ENCODE data around the gene PARG.
"Not testable (repeated sequence)": the region's sequence is repeated elsewhere in the genome, so short reads cannot be mapped to it uniquely, and the experiment has no call there.

The PARG gene

GRCh38 chr10:49903829-49904228, 38.0 kb downstream of the PARG start:
- DNase-seq (ENCODE audit: low read depth in 2 of 2) = not testable (repeated sequence)

- DNase-seq (ENCODE audit: low read depth in 2 of 2) = not testable (repeated sequence)
These were observed 41.4 kb downstream of the PARG start for GRCh38 chr10:49900406-49900805.

- DNase-seq (ENCODE audit: low read depth in 2 of 2) = not testable (repeated sequence)
These were observed 41.8 kb downstream of the PARG start for GRCh38 chr10:49899999-49900398.

- not testable (repeated sequence) for DNase-seq (ENCODE audit: low read depth in 2 of 2)
These were observed 51.8 kb downstream of the PARG start for GRCh38 chr10:49890025-49890424.

GRCh38 chr10:49884739-49885331, 57.0 kb downstream of the PARG start:
- not testable (repeated sequence) for DNase-seq (ENCODE audit: low read depth in 2 of 2)

GRCh38 chr10:49883852-49884251, 58.0 kb downstream of the PARG start:
- DNase-seq (ENCODE audit: low read depth in 2 of 2) = not testable (repeated sequence)

GRCh38 chr10:49882327-49882726, 59.5 kb downstream of the PARG start:
- DNase-seq (ENCODE audit: low read depth in 2 of 2) = not testable (repeated sequence)

GRCh38 chr10:49872740-49873139, 69.1 kb downstream of the PARG start:
- not testable (repeated sequence) for DNase-seq (ENCODE audit: low read depth in 2 of 2)

- DNase-seq (ENCODE audit: low read depth in 2 of 2) = not testable (repeated sequence)
These were observed 70.4 kb downstream of the PARG start for GRCh38 chr10:49871462-49871861.

- not testable (repeated sequence) for DNase-seq (ENCODE audit: low read depth in 2 of 2)
These were observed 81.9 kb downstream of the PARG start for GRCh38 chr10:49859933-49860332.

- DNase-seq (ENCODE audit: low read depth in 2 of 2) = not testable (repeated sequence)
These were observed 83.0 kb downstream of the PARG start for GRCh38 chr10:49858697-49859382.

- not testable (repeated sequence) for DNase-seq (ENCODE audit: low read depth in 2 of 2)
These were observed 92.3 kb downstream of the PARG start for GRCh38 chr10:49849520-49849919.

- no peak for DNase-seq (ENCODE audit: low read depth in 2 of 2)
These were observed 96.8 kb downstream of the PARG start for GRCh38 chr10:49844775-49845595.

- DNase-seq (ENCODE audit: low read depth in 2 of 2) = not testable (repeated sequence)
These were observed 99.5 kb downstream of the PARG start for GRCh38 chr10:49842333-49842628.

- no peak for DNase-seq (ENCODE audit: low read depth in 2 of 2)
These were observed 100.1 kb downstream of the PARG start for GRCh38 chr10:49841615-49842332.

GRCh38 chr10:49837685-49838084, 104.1 kb downstream of the PARG start:
- no peak for DNase-seq (ENCODE audit: low read depth in 2 of 2)

GRCh38 chr10:49837051-49837478, 104.8 kb downstream of the PARG start:
- DNase-seq (ENCODE audit: low read depth in 2 of 2) = no peak

- no peak for DNase-seq (ENCODE audit: low read depth in 2 of 2)
These were observed 106.9 kb downstream of the PARG start for GRCh38 chr10:49834976-49835375.

GRCh38 chr10:49834201-49834600, 107.6 kb downstream of the PARG start:
- DNase-seq (ENCODE audit: low read depth in 2 of 2) = no peak

GRCh38 chr10:49833168-49833567, 108.7 kb downstream of the PARG start:
- no peak for DNase-seq (ENCODE audit: low read depth in 2 of 2)

- no peak for DNase-seq (ENCODE audit: low read depth in 2 of 2)
These were observed 110.3 kb downstream of the PARG start for GRCh38 chr10:49831352-49832035.
